Activated CD4-positive, alpha-beta T cell treated with anti-CD3 and anti-CD28 coated beads, Interleukin-2, amount 50 U/mL, for 48 hours (primary cell): ENCODE measurements around the gene PEX1.
A peak's percentile ranks its signal among the peaks of the same experiment; 100 is the strongest.
"Not testable (repeated sequence)": the region's sequence is repeated elsewhere in the genome, so short reads cannot be mapped to it uniquely, and the experiment has no call there.

Experiments used
- DNase-seq, 2 experiments: peaks; one replicate each; pipeline ENCODE4 v3.0.0-alpha.2; 2020

PEX1 gene

DNA sequence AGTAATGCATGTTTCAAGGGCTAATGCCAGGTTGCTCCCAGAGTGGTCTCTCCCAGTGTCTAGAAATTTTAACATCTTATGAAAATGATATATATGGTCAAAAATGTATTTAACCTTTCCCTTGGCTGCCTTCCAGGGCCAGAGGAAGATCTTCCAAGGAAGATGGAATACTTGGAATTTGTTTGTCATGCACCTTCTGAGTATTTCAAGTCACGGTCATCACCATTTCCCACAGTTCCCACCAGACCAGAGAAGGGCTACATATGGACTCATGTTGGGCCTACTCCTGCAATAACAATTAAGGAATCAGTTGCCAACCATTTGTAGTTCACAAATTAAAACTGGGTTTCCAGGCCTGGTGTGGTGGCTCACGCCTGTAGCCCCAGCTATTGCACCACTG is 72.1 kb downstream of the PEX1 start:
- no peak for DNase-seq

GRCh38 chr7:92451645-92452044 is 76.7 kb downstream of the PEX1 start:
- DNase-seq: no peak

GRCh38 chr7:92448205-92448747 is 80.0 kb downstream of the PEX1 start:
- peak; percentile 46 to 59 for DNase-seq

GRCh38 chr7:92447345-92448204 is 80.7 kb downstream of the PEX1 start, which contains the start of gene GATAD1:
GATAD1 (plus strand) TSS chr7:92447482; CDS start chr7:92447730, 248 bp downstream.
- DNase-seq: peak; percentile 76 to 85

- no peak for DNase-seq
Measured at GRCh38 chr7:92446869-92447344, 81.4 kb downstream of the PEX1 start.

- not testable (repeated sequence) for DNase-seq
Measured at GRCh38 chr7:92442720-92443119, 85.6 kb downstream of the PEX1 start.

DNA sequence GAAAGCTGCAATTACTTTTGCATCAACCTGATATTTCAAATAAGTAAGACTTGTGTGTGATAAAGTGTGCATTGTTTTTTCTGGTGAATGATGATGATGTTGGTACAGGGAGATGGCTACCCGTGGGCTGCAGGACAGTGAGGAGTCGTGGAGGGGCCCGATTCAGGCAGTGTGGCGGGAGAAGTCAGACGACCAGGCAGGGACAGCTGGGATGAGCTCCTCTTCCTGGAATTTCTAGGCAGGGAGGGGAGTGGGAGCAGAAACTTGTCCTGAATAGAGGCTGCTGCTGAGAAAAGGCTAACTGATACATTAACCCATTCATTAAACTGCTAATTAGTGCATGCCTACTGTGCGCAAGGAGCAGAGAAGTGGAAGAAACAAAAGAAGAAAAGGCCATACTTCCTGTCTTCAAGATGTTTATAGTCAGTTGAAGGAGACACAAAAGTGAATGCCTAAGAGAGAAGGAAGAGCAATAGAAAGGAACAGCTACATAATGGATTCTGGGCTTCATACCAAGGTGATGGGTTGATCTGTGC is 90.3 kb downstream of the PEX1 start:
- DNase-seq: no peak
